ENCODE measurements around the gene NAT14. TPM values are rescaled to one million over a fixed set of nuclear protein-coding genes. Genes with fewer than 3 reads are reported as not detected.

NAT14 gene
- total RNA-seq, 1 experiment from 2014 or later: 28.9 TPM

DNA sequence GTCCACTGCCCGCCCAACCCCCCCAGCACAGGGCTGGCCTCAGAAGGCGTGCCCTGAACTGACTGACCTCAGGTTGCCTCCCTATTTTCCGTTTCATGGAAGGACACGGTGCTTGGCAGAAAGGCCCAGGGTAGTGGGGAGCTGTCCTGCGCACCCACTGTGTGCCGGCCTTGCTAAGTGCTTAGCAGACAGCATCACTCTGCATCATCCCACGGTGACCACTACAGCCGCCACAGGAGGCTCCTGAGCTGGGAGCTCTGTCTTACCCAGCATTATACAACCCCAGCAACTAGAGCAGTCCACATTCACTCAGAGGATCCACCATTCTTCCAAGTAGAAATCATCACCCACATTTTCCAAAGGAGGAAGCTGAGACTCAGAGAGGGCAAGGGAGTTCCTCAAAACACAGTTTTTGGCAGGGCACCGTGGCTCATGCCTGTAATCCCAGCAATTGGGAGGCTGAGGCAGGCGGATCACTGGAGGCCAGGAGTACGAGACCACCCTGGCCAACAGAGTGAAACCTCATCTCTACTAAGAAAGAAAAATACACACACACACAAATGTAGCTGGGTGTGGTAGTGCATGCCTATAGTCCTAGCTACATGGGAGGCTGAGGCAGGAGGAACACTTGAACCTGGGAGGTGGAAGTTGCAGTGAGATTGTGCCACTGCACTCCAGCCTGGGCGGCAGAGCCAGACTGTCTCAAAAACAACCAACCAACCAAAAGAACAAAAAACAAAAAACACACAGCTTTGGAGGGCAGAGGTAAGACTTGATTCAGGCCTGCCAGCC lies 50.4 kb downstream of the NAT14 start:
- no peak for DNase-seq (ENCODE audit: low spot score)

DNA sequence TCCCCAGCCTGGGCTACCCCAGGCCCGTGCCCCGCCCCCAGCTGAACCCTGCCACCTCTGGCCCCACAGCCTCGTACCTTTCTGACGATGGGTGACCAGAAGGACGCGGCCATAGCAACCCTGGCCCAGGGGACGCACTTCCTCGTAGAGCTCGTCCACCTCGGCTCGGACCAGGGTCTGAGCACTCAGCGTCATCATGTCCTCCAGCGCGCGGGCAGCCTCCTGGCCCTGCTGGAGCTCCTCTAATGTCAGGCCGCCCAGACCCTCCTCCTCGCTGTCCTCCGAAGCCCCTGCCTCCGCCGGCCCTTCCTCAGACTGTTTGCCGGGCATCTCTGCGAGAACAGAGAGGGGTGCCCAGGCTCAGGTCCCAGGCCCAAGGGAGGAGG lies 51.0 kb downstream of the NAT14 start:
- DNase-seq (ENCODE audit: low spot score): no peak

DNA sequence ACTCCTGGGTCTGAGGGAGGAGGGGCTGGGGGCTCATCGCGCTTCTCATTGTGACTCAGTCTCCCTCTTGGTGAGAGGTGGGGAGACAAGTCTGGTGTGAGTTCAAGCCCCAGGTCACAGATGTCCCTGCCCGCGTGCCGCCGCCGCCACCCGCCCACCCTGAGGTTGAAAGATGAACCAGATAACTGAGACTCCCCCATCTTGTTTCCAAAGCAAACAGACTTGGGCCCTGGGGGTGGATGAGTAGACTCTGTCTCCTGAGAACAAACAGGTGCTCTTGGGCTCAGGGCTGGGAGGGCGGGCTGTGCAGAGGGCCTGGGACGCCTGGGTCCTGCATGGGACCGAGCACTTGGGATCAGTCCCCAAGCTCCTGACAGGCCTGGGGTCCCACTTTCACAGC lies 51.4 kb downstream of the NAT14 start:
- DNase-seq (ENCODE audit: low spot score): no peak

Other genes starting within 250 kb of the NAT14 start
- gene PPP6R1, start 226.2 kb upstream of the NAT14 start, total RNA-seq (2014; rRNA removed; shearing (Covaris generic)): 111 and 131 TPM in 2 replicates
- 173 and 177 TPM in 2 replicates for gene HSPBP1, start 205.1 kb upstream of the NAT14 start, total RNA-seq (2014; rRNA removed; shearing (Covaris generic))
- gene BRSK1, start 201.2 kb upstream of the NAT14 start, total RNA-seq (2014; rRNA removed; shearing (Covaris generic)): 0.37 and 1.9 TPM in 2 replicates
- 12.5 and 19.7 TPM in 2 replicates for gene TMEM150B, start 159.8 kb upstream of the NAT14 start, total RNA-seq (2014; rRNA removed; shearing (Covaris generic))
- 86.3 and 96.2 TPM in 2 replicates for gene KMT5C, start 145.3 kb upstream of the NAT14 start, total RNA-seq (2014; rRNA removed; shearing (Covaris generic))
- gene COX6B2, start 130.5 kb upstream of the NAT14 start, total RNA-seq (2014; rRNA removed; shearing (Covaris generic)): 0.92 and 2.7 TPM in 2 replicates
- gene GARIN5B, start 121.9 kb upstream of the NAT14 start, total RNA-seq (2014; rRNA removed; shearing (Covaris generic)): not detected in 2 replicates
- 0.31 and 2.8 TPM in 2 replicates for gene IL11, start 114.7 kb upstream of the NAT14 start, total RNA-seq (2014; rRNA removed; shearing (Covaris generic))
- not detected in 2 replicates for gene TMEM190, start 108.4 kb upstream of the NAT14 start, total RNA-seq (2014; rRNA removed; shearing (Covaris generic))
- 87.8 and 92.7 TPM in 2 replicates for gene TMEM238, start 100.9 kb upstream of the NAT14 start, total RNA-seq (2014; rRNA removed; shearing (Covaris generic))
- 1,121 and 1,134 TPM in 2 replicates for gene RPL28, start 99.3 kb upstream of the NAT14 start, total RNA-seq (2014; rRNA removed; shearing (Covaris generic))
- 2,696 and 2,806 TPM in 2 replicates for gene UBE2S, start 77.4 kb upstream of the NAT14 start, total RNA-seq (2014; rRNA removed; shearing (Covaris generic))
- gene SHISA7, start 41.9 kb upstream of the NAT14 start, total RNA-seq (2014; rRNA removed; shearing (Covaris generic)): not detected in 2 replicates
- 323 and 339 TPM in 2 replicates for gene ISOC2, start 23.5 kb upstream of the NAT14 start, total RNA-seq (2014; rRNA removed; shearing (Covaris generic))
- 0.41 and 0.83 TPM in 2 replicates for gene C19orf85, start 20.4 kb upstream of the NAT14 start, total RNA-seq (2014; rRNA removed; shearing (Covaris generic))
- 29.9 TPM in 2 replicates for gene ZNF628, start 8.6 kb upstream of the NAT14 start, total RNA-seq (2014; rRNA removed; shearing (Covaris generic))
- 0.18 TPM in 1 of 2 replicates, not detected in the other for gene SSC5D, start 3.2 kb downstream of the NAT14 start, total RNA-seq (2014; rRNA removed; shearing (Covaris generic))
- not detected in 2 replicates for gene SBK2, start 51.9 kb downstream of the NAT14 start, total RNA-seq (2014; rRNA removed; shearing (Covaris generic))
- 0.16 and 0.53 TPM in 2 replicates for gene SBK3, start 60.4 kb downstream of the NAT14 start, total RNA-seq (2014; rRNA removed; shearing (Covaris generic))
- 17.0 and 23.1 TPM in 2 replicates for gene ZNF579, start 95.7 kb downstream of the NAT14 start, total RNA-seq (2014; rRNA removed; shearing (Covaris generic))
- gene FIZ1, start 114.3 kb downstream of the NAT14 start, total RNA-seq (2014; rRNA removed; shearing (Covaris generic)): 15.9 and 19.2 TPM in 2 replicates
- 69.6 and 81.2 TPM in 2 replicates for gene ZNF524, start 115.1 kb downstream of the NAT14 start, total RNA-seq (2014; rRNA removed; shearing (Covaris generic))
- 9.1 and 9.6 TPM in 2 replicates for gene ZNF865, start 120.5 kb downstream of the NAT14 start, total RNA-seq (2014; rRNA removed; shearing (Covaris generic))
- 17.5 and 19.9 TPM in 2 replicates for gene ZNF784, start 139.4 kb downstream of the NAT14 start, total RNA-seq (2014; rRNA removed; shearing (Covaris generic))
- gene ZNF580, start 155.8 kb downstream of the NAT14 start, total RNA-seq (2014; rRNA removed; shearing (Covaris generic)): 16.1 and 18.8 TPM in 2 replicates
- 40.9 and 43.2 TPM in 2 replicates for gene ZNF581, start 158.5 kb downstream of the NAT14 start, total RNA-seq (2014; rRNA removed; shearing (Covaris generic))
- gene CCDC106, start 163.0 kb downstream of the NAT14 start, total RNA-seq (2014; rRNA removed; shearing (Covaris generic)): 9.7 and 11.4 TPM in 2 replicates
- gene U2AF2, start 169.8 kb downstream of the NAT14 start, total RNA-seq (2014; rRNA removed; shearing (Covaris generic)): 799 and 894 TPM in 2 replicates
- gene EPN1, start 190.0 kb downstream of the NAT14 start, total RNA-seq (2014; rRNA removed; shearing (Covaris generic)): 195 and 216 TPM in 2 replicates

Measured in HT-29 (cell line).